GM23338 (cell line): Measurements from ENCODE around the gene ANKFY1. TPM values are rescaled to one million over a fixed set of nuclear protein-coding genes. Genes with fewer than 3 reads are reported as not detected.

ENCODE experiments used
- ATAC-seq: fragments of 200-7000 bp; cut with Tn5 transposase; 3 replicates; pipeline ENCODE4 v1.9.1; 2020
- DNase-seq: peaks from one replicate; pipeline ENCODE4 v3.0.0-alpha.2; 2015; ENCODE audit warnings: low spot score
- H2AFZ ChIP-seq: fragments of 200-600 bp; sonication (generic); 2 replicates; pipeline ENCODE4 v1.8.0; 2016; ENCODE audit warnings: antibody characterized with exemption, mild to moderate bottlenecking, moderate library complexity
- H3F3A ChIP-seq: fragments of 200-600 bp; sonication (generic); replicated peaks from 2 replicates; pipeline ENCODE4 v1.8.0; 2017; ENCODE audit warnings: antibody characterized with exemption, mixed run types, low read depth
- H3K27ac ChIP-seq: fragments of 200-600 bp; sonication (generic); 2 replicates; pipeline ENCODE4 v1.6.1; 2016; ENCODE audit warnings: low read depth
- H3K27me3 ChIP-seq: fragments of 200-600 bp; sonication (generic); 2 replicates; pipeline ENCODE4 v1.8.0; 2016; ENCODE audit warnings: mild to moderate bottlenecking, mixed run types, moderate library complexity; ENCODE audit not compliant: insufficient read depth
- H3K36me3 ChIP-seq: fragments of 200-600 bp; sonication (generic); 2 replicates; pipeline ENCODE4 v1.8.0; 2016; ENCODE audit warnings: mild to moderate bottlenecking; ENCODE audit not compliant: insufficient read depth
- H3K4me1 ChIP-seq: fragments of 200-600 bp; sonication (generic); 2 replicates; pipeline ENCODE4 v1.8.0; 2016; ENCODE audit warnings: mild to moderate bottlenecking, moderate library complexity; ENCODE audit not compliant: insufficient read depth
- H3K4me2 ChIP-seq: fragments of 200-600 bp; sonication (generic); 2 replicates; pipeline ENCODE4 v1.7.1; 2017; ENCODE audit warnings: mixed run types
- H3K4me3 ChIP-seq: fragments of 200-600 bp; sonication (generic); 2 replicates; pipeline ENCODE4 v1.6.1; 2016; ENCODE audit warnings: mixed run types
- H3K79me2 ChIP-seq: fragments of 200-600 bp; sonication (generic); replicated peaks from 2 replicates; pipeline ENCODE4 v1.8.0; 2017; ENCODE audit warnings: mild to moderate bottlenecking; ENCODE audit not compliant: insufficient read depth
- H3K9me2 ChIP-seq: fragments of 200-600 bp; sonication (generic); 2 replicates; pipeline ENCODE4 v1.8.0; 2017; ENCODE audit not compliant: insufficient read depth
- H4K20me1 ChIP-seq: fragments of 200-600 bp; sonication (generic); replicated peaks from 2 replicates; pipeline ENCODE4 v1.8.0; 2017; ENCODE audit warnings: mild to moderate bottlenecking; ENCODE audit not compliant: insufficient read depth
- H3K27ac Mint-ChIP-seq: 2 replicates; pipeline ENCODE4 v1.8.0; 2020; ENCODE audit warnings: inconsistent platforms, mild to moderate bottlenecking, moderate library complexity, mixed read lengths
- H3K27me3 Mint-ChIP-seq: 3 replicates; pipeline ENCODE4 v1.8.0; 2022; ENCODE audit warnings: low read depth, mild to moderate bottlenecking, moderate library complexity, mixed read lengths, inconsistent platforms; ENCODE audit not compliant: insufficient read depth, poor library complexity
- H3K36me3 Mint-ChIP-seq: 3 replicates; pipeline ENCODE4 v1.8.0; 2021; ENCODE audit warnings: low read depth, mild to moderate bottlenecking, inconsistent platforms, moderate library complexity, mixed read lengths
- H3K4me1 Mint-ChIP-seq: 3 replicates; pipeline ENCODE4 v1.8.0; 2020; ENCODE audit warnings: mild to moderate bottlenecking, inconsistent platforms, mixed read lengths
- H3K4me3 Mint-ChIP-seq: 3 replicates; pipeline ENCODE4 v1.8.0; 2021; ENCODE audit warnings: moderate library complexity, mild to moderate bottlenecking, inconsistent platforms, mixed read lengths
- H3K9me3 Mint-ChIP-seq: 3 replicates; pipeline ENCODE4 v1.8.0; 2020; ENCODE audit warnings: moderate library complexity, mild to moderate bottlenecking, inconsistent platforms, mixed read lengths
- CREB1 ChIP-seq: fragments of 250-450 bp; sonication (Bioruptor Pico); IDR thresholded peaks from 2 replicates; pipeline ENCODE4 v1.5.0; 2020; ENCODE audit warnings: low read depth, mild to moderate bottlenecking, moderate library complexity
- EZH2 ChIP-seq: fragments of 200-600 bp; sonication (generic); IDR thresholded peaks from one replicate; pipeline ENCODE4 v1.8.0; 2017; ENCODE audit warnings: antibody characterized with exemption, mild to moderate bottlenecking, low read depth; ENCODE audit not compliant: unreplicated experiment
- EZH2phosphoT487 ChIP-seq: fragments of 200-600 bp; sonication (generic); IDR thresholded peaks from one replicate; pipeline ENCODE4 v1.8.1; 2018; ENCODE audit warnings: antibody characterized with exemption; ENCODE audit not compliant: unreplicated experiment
- JUNB ChIP-seq: IDR thresholded peaks from one replicate; pipeline ENCODE4 v1.6.1; 2016; ENCODE audit warnings: antibody characterized with exemption; ENCODE audit not compliant: unreplicated experiment
- NANOG ChIP-seq: IDR thresholded peaks from 2 replicates; pipeline ENCODE4 v1.6.1; 2016; ENCODE audit warnings: antibody characterized with exemption, borderline replicate concordance
- POLR2AphosphoS5 ChIP-seq: IDR thresholded peaks from 2 replicates; pipeline ENCODE4 v1.6.1; 2016; ENCODE audit warnings: antibody characterized with exemption, low read depth
- STAT1 ChIP-seq: IDR thresholded peaks from one replicate; pipeline ENCODE4 v1.6.1; 2016; ENCODE audit warnings: antibody characterized with exemption; ENCODE audit not compliant: unreplicated experiment
- ZNF114 ChIP-seq: fragments of 250-450 bp; sonication (Bioruptor Pico); IDR thresholded peaks from 2 replicates; pipeline ENCODE4 v1.5.0; 2020; ENCODE audit warnings: mild to moderate bottlenecking, moderate library complexity
- ZNF331 ChIP-seq: fragments of 250-450 bp; sonication (Bioruptor Pico); IDR thresholded peaks from 2 replicates; pipeline ENCODE4 v1.5.0; 2020; ENCODE audit warnings: low read depth, mild to moderate bottlenecking, moderate library complexity
- polyA plus RNA-seq: library from polyadenylated mRNA; unstranded; fragments of >200 nt; fragmentation: Nextera tagmentation; extraction: Ambion mirVana; gene quantifications from 2 replicates; pipeline ENCODE4 v1.2.1, GENCODE V29; 2016
- total RNA-seq: library from RNA; depleted of rRNA; stranded (reverse); fragments of >200 nt; shearing (Covaris generic); gene quantifications from 2 replicates; pipeline ENCODE4 v1.2.3, GENCODE V29; 2014
- TF ChIP-seq, protein P1 (sequence below), 2 experiments: fragments of 200-600 bp in 1 of 2; sonication (generic) in 1 of 2; conservative IDR thresholded peaks; 2 replicates each; pipeline versions ENCODE4 v1.5.1 to v1.6.1; 2016 to 2017; ENCODE audit warnings: antibody characterized with exemption in 2 of 2, low read depth in 2 of 2, mild to moderate bottlenecking in 2 of 2, moderate library complexity in 1 of 2
- TF ChIP-seq, protein P2 (sequence below): IDR thresholded peaks from 2 replicates; pipeline ENCODE4 v1.6.1; 2016; ENCODE audit warnings: antibody characterized with exemption
- TF ChIP-seq, protein P3 (sequence below): IDR thresholded peaks from one replicate; pipeline ENCODE4 v1.6.1; 2018; ENCODE audit warnings: antibody characterized with exemption; ENCODE audit not compliant: unreplicated experiment

The ANKFY1 gene
- total and polyA plus RNA-seq, 2 experiments from 2014 or later: 12.9 to 44.4 TPM

DNA sequence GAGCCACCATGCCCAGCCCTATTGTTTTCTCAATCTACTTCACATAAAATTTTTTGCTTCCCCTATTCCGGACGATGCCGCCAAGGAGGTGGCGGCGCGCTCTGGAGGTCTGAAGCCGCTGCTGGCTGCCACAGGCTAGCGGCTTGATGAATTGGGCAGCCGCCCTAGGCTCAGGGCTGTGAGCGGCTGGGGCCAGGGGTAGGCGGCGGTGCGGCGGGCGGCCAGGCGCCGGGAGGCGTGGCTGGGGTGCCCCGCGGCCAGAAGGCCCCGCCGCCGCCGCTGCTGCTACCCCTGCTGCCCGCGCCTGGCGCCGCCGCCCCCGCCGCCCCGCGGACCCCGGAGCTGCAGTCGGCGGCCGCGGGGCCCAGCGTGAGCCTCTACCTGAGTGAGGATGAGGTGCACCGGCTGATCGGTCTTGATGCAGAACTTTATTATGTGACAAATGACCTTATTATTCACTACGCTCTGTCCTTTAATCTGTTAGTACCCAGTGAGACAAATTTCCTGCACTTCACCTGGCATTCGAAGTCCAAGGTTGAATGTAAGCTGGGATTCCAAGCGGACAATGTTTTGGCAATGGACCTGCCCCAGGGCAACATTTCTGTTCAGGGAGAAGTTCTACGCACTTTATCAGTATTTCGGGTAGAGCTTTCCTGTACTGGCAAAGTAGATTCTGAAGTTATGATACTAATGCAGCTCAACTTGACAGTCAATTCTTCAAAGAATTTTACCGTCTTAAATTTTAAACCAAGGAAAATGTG, 41.7 kb downstream of the ANKFY1 start:
- Mint-ChIP-seq H3K27me3 (peaks cover 4% of the 10 kb centered on the region), H3K4me3 (no peak overlapping the region), H3K9me3 (no peaks in the 10 kb centered on the region), H3K4me1 (no peaks in the 10 kb centered on the region), H3K36me3 (peaks cover 24% of the 10 kb centered on the region; the same call in 2 of the 3 replicates), H3K27ac (no peak overlapping the region; the same call in 1 of the 2 replicates)
- H2AFZ ChIP-seq: no peak overlapping the region
- H3K36me3 ChIP-seq: no peaks in the 10 kb centered on the region
- DNase-seq (peak; percentile 13), ATAC-seq (peak; percentile 71)
- H3K4me1 ChIP-seq: no peaks in the 10 kb centered on the region
- H3K4me3 ChIP-seq: no peak overlapping the region
- no peaks in the 10 kb centered on the region for H4K20me1 ChIP-seq
- TF ChIP-seq EZH2: no peak
- no peak for TF ChIP-seq ZNF331 (CRISPR knock-in tag)
- no peak for TF ChIP-seq CREB1 (CRISPR knock-in tag)
- no peak for TF ChIP-seq STAT1
- no peak for TF ChIP-seq NANOG
- no peak for TF ChIP-seq JUNB
- TF ChIP-seq, protein P1, sequence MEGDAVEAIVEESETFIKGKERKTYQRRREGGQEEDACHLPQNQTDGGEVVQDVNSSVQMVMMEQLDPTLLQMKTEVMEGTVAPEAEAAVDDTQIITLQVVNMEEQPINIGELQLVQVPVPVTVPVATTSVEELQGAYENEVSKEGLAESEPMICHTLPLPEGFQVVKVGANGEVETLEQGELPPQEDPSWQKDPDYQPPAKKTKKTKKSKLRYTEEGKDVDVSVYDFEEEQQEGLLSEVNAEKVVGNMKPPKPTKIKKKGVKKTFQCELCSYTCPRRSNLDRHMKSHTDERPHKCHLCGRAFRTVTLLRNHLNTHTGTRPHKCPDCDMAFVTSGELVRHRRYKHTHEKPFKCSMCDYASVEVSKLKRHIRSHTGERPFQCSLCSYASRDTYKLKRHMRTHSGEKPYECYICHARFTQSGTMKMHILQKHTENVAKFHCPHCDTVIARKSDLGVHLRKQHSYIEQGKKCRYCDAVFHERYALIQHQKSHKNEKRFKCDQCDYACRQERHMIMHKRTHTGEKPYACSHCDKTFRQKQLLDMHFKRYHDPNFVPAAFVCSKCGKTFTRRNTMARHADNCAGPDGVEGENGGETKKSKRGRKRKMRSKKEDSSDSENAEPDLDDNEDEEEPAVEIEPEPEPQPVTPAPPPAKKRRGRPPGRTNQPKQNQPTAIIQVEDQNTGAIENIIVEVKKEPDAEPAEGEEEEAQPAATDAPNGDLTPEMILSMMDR (conservative IDR thresholded peaks at IDR 0.05; ENCODE audit: low read depth in 2 of 2): no peak
- 0 out of 2 replicates have a peak overlapping the region, but pooled peaks have one; percentile 63 for H3K27ac ChIP-seq
- H3F3A ChIP-seq: no peaks in the 10 kb centered on the region; the same call in 1 of the 2 replicates
- H3K27me3 ChIP-seq: no peaks in the 10 kb centered on the region
- H3K4me2 ChIP-seq: no peak overlapping the region
- H3K9me2 ChIP-seq: no peaks in the 10 kb centered on the region
- H3K79me2 ChIP-seq: peaks cover 16% of the 10 kb centered on the region; the same call in 1 of the 2 replicates

DNA sequence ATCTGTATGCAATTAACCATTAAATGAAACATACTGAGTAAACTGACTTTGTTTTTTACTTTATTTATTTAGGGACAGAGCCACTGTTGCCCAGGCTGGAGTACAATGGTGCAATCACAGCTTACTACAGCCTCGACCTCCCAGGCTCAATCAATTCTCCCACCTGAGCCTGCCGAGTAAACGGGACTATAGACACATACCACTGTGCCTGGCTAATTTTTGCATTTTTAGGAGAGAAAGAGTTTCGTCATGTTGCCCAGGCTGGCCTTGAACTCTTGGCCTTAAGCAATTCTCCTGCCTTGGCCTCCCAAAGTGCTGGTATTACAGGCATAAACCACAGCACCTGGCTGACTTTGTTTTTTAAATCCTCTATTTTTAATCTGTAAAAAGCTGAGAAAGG, 42.6 kb downstream of the ANKFY1 start:
- no peaks in the 10 kb centered on the region for H3K36me3 ChIP-seq
- no peak overlapping the region for H3K4me2 ChIP-seq
- no peaks in the 10 kb centered on the region; the same call in 1 of the 2 replicates for H3F3A ChIP-seq
- Mint-ChIP-seq H3K4me3 (no peak overlapping the region), H3K4me1 (no peaks in the 10 kb centered on the region), H3K9me3 (no peaks in the 10 kb centered on the region), H3K27me3 (peaks cover 4% of the 10 kb centered on the region), H3K36me3 (peaks cover 27% of the 10 kb centered on the region; the same call in 2 of the 3 replicates), H3K27ac (peak overlapping the region; percentile 67; the same call in 1 of the 2 replicates)
- H3K27ac ChIP-seq: 0 out of 2 replicates have a peak overlapping the region, but pooled peaks have one; percentile 64
- no peaks in the 10 kb centered on the region for H4K20me1 ChIP-seq
- no peak overlapping the region for H3K4me3 ChIP-seq
- H3K27me3 ChIP-seq: no peaks in the 10 kb centered on the region
- ATAC-seq: no peak
- H3K4me1 ChIP-seq: no peaks in the 10 kb centered on the region
- TF ChIP-seq EZH2phosphoT487 (no peak), POLR2AphosphoS5 (no peak), NANOG (no peak), CREB1 (CRISPR knock-in tag) (no peak), ZNF331 (CRISPR knock-in tag) (no peak), STAT1 (no peak), ZNF114 (CRISPR knock-in tag) (no peak), JUNB (no peak)
- TF ChIP-seq, protein P1 (conservative IDR thresholded peaks at IDR 0.05; ENCODE audit: low read depth in 2 of 2): no peak
- TF ChIP-seq, protein P2, sequence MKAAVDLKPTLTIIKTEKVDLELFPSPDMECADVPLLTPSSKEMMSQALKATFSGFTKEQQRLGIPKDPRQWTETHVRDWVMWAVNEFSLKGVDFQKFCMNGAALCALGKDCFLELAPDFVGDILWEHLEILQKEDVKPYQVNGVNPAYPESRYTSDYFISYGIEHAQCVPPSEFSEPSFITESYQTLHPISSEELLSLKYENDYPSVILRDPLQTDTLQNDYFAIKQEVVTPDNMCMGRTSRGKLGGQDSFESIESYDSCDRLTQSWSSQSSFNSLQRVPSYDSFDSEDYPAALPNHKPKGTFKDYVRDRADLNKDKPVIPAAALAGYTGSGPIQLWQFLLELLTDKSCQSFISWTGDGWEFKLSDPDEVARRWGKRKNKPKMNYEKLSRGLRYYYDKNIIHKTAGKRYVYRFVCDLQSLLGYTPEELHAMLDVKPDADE: no peak
- TF ChIP-seq, protein P3, sequence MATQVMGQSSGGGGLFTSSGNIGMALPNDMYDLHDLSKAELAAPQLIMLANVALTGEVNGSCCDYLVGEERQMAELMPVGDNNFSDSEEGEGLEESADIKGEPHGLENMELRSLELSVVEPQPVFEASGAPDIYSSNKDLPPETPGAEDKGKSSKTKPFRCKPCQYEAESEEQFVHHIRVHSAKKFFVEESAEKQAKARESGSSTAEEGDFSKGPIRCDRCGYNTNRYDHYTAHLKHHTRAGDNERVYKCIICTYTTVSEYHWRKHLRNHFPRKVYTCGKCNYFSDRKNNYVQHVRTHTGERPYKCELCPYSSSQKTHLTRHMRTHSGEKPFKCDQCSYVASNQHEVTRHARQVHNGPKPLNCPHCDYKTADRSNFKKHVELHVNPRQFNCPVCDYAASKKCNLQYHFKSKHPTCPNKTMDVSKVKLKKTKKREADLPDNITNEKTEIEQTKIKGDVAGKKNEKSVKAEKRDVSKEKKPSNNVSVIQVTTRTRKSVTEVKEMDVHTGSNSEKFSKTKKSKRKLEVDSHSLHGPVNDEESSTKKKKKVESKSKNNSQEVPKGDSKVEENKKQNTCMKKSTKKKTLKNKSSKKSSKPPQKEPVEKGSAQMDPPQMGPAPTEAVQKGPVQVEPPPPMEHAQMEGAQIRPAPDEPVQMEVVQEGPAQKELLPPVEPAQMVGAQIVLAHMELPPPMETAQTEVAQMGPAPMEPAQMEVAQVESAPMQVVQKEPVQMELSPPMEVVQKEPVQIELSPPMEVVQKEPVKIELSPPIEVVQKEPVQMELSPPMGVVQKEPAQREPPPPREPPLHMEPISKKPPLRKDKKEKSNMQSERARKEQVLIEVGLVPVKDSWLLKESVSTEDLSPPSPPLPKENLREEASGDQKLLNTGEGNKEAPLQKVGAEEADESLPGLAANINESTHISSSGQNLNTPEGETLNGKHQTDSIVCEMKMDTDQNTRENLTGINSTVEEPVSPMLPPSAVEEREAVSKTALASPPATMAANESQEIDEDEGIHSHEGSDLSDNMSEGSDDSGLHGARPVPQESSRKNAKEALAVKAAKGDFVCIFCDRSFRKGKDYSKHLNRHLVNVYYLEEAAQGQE: no peak
- peaks cover 15% of the 10 kb centered on the region; the same call in 1 of the 2 replicates for H3K79me2 ChIP-seq
- no peak overlapping the region for H2AFZ ChIP-seq
- no peaks in the 10 kb centered on the region for H3K9me2 ChIP-seq
- no peak for DNase-seq
